AG04449 (cell line): ENCODE data around the gene ST3GAL6.
A peak's percentile ranks its signal among the peaks of the same experiment; 100 is the strongest.

Source experiments
- CTCF ChIA-PET: fragments of 350-600 bp; formaldehyde crosslinking; extraction: SDS; loops from one replicate; lab custom pipeline; 2021; ENCODE audit warnings: antibody characterized with exemption; lab: Yijun Ruan, JAX
- POLR2A ChIA-PET: fragments of 400-600, 350-600 bp; formaldehyde crosslinking; extraction: SDS; loops from one replicate; lab custom pipeline; 2020; ENCODE audit warnings: antibody characterized with exemption, inconsistent platforms; lab: Yijun Ruan, JAX
- DNase-seq: peaks from one replicate; pipeline ENCODE4 v3.0.0-alpha.2; 2010; ENCODE audit warnings: low read depth, low spot score
- H3K4me3 ChIP-seq: 2 replicates; pipeline ENCODE4 v1.5.1; 2011; ENCODE audit warnings: low read depth, mild to moderate bottlenecking, control low read depth, low read length
- TF ChIP-seq, protein P1 (sequence below): IDR thresholded peaks from one replicate; pipeline ENCODE4 v1.5.1; 2011; ENCODE audit warnings: mild to moderate bottlenecking, moderate library complexity, low read length, control low read depth, inconsistent platforms; ENCODE audit not compliant: insufficient read depth; ENCODE audit errors: missing control alignments

Gene ST3GAL6

DNA sequence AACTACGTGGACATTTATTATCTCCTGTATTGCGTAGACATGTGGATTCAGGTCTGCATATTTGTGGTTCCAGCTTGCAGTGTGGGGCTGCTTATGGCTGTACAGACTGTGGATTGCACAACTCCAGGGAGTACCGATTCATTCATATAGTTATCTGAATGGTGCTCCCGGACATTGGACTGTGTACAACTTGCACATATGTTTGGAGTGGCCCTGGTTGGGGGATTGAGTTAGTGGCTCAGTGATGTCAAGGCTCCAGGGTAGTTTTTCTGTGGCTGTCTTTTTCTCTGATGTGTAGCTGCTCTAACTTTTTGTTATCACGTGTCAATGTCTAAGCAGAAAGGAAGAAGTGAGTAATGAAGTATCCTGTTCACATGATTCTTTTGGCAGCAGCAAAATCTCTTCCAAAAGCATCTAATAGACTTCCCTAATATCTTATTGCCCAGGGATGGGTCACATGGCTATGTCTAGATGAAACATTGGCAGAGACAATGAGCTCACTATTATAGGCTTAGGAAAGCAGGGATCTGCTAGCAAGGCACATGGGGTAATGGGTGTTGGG is 15.8 kb downstream of the ST3GAL6 start:
- CTCF ChIA-PET, result interaction anchor here (0.9 to 4.3 kb wide), 9 partner anchors 10 to 183 kb away, joined by 3 to 33 read pairs (median 4); no protein-coding TSS in a partner anchor

DNA sequence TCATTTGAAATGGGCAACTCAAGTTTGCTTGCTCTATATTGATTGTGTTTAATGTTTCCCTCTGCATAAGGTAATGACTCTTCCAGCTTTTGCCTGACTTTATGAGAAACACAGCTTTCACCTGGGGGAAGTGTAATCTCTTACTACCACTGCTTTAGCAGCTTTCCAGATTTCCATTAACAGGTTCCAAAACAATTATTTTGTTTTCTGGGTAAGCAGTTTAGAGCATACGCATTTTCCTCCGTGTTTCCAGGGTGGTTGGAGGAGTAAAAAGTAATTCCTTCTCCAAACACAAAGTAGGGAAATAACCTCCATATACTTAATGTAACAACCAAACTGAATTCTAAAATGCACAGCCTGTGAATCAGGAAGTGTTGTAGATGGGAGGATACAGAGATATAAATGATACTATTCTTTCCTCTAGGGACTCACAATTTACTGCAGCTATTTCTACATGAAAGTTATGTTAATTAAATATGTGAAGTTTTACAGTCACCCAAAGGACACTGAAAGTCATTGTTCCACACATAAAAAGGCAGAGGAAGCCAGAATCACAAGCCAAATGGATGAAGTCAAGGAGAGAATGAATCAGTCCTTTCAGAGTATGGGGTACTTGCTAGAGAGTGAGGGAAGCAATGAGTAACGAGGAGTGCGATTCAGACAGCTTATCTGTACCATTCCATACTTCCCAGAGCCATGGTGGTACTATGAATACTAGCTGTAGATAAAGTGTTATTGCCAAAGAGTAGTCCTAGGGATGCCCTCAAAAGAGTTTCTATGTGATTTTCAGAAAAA is 16.6 kb downstream of the ST3GAL6 start:
- POLR2A ChIA-PET, result no interaction called here
- CTCF ChIA-PET, result interaction anchor here (0.7 to 4.3 kb wide), 6 partner anchors 14 to 184 kb away, joined by 3 to 33 read pairs (median 4); no protein-coding TSS in a partner anchor
- no peak overlapping the region for H3K4me3 ChIP-seq
- no peak for DNase-seq
- TF ChIP-seq, protein P1, sequence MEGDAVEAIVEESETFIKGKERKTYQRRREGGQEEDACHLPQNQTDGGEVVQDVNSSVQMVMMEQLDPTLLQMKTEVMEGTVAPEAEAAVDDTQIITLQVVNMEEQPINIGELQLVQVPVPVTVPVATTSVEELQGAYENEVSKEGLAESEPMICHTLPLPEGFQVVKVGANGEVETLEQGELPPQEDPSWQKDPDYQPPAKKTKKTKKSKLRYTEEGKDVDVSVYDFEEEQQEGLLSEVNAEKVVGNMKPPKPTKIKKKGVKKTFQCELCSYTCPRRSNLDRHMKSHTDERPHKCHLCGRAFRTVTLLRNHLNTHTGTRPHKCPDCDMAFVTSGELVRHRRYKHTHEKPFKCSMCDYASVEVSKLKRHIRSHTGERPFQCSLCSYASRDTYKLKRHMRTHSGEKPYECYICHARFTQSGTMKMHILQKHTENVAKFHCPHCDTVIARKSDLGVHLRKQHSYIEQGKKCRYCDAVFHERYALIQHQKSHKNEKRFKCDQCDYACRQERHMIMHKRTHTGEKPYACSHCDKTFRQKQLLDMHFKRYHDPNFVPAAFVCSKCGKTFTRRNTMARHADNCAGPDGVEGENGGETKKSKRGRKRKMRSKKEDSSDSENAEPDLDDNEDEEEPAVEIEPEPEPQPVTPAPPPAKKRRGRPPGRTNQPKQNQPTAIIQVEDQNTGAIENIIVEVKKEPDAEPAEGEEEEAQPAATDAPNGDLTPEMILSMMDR, result no peak

More for the DNA sequence above, 15.8 kb downstream of the ST3GAL6 start:
- TF ChIP-seq, protein P1, result no peak
- H3K4me3 ChIP-seq, result no peak overlapping the region
- DNase-seq, result peak; percentile 89
- POLR2A ChIA-PET, result interaction anchor here (0.6 kb wide), 1 partner anchor 57 kb away, joined by 3 read pairs; no protein-coding TSS in a partner anchor

DNA sequence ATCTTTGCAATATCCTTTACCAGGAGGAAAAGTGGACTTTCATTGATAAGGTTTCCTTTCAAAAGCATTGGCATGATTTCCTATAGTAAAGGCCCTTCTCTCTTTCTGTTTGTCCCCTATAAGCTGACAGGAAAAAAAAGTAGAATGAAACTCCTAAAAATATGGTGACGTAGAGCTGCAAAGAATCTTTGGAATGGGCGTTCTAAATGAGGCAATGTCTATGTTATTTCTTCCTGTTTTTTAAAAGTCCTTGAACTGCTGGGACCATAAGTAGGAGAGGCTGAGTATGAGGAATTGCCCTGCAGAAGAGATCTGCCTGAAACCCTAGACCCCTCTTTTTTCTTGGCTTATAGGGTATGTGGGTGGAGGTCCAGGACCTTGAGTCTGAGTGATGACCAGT is 17.2 kb downstream of the ST3GAL6 start:
- TF ChIP-seq, protein P1, result no peak
- DNase-seq, result no peak
- CTCF ChIA-PET, result interaction anchor here (0.7 to 4.3 kb wide), 3 partner anchors 178 to 184 kb away, joined by 3 to 33 read pairs (median 10); no protein-coding TSS in a partner anchor
- no peak overlapping the region for H3K4me3 ChIP-seq
- POLR2A ChIA-PET, result no interaction called here

DNA sequence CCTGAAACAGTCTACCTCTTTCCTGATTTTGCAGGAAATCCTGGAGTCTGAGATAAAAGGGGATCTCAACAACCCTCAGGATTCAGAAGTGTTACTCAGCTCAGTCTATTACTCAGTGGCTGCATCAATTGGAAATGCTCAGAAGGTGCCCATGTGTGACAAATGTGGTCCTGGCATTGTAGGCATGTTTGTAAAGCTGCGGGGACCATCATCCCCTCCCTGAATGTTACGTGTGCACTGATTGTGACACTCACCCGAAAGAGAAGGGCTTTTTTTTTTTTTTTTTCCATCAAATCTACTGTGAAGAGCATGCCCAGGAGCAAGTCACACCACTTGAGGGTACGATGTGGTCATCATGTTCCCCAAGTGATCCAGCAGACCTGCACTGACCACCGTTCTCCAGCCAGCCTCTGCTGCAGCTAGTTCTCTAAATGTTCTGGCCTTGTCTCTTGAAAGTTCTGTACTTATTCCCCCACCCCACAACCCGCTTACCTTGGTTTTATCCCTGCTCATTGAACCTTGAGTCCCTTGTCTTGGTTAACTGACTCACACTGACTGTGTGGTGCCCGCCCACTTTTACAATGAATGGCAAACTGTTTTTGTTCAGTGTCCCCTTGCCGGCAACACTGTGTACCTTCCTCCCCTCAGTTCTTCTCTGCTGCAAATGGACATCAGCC is 19.8 kb downstream of the ST3GAL6 start:
- POLR2A ChIA-PET, result no interaction called here
- CTCF ChIA-PET, result interaction anchor here (0.6 to 2.2 kb wide), 2 partner anchors 181 kb away, joined by 3 to 10 read pairs; no protein-coding TSS in a partner anchor
- H3K4me3 ChIP-seq, result no peak overlapping the region
- TF ChIP-seq, protein P1, result no peak
- DNase-seq, result no peak

DNA sequence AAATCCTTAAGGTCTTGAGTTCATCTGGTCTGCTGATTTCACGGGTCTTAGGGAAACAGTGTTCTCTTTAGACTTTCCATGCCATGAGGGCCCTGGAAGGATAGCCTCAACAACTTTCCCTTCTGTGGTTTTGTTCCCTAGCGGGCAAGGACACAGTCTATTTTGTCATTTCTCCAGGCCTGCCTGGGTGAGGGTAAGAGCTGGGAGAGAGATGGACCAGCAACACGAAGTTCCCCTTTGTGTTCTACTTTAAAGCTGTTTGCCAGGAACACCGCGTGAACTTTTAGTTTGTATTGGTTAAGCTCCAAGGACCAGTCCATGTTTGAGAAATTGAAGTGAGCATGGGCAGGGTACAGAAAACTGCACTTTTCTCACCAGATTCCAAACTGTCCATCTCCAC is 20.9 kb downstream of the ST3GAL6 start:
- DNase-seq, result no peak
- CTCF ChIA-PET, result interaction anchor here (2.0 kb wide), 1 partner anchor 10 kb away, joined by 5 read pairs; no protein-coding TSS in a partner anchor
- POLR2A ChIA-PET, result no interaction called here
- no peak overlapping the region for H3K4me3 ChIP-seq
- TF ChIP-seq, protein P1, result no peak
